Testis (tissue), 3 donors: ENCODE measurements around the gene FSIP1. TPM values are rescaled to one million over a fixed set of nuclear protein-coding genes. Genes with fewer than 3 reads are reported as not detected.

Experiments
- DNase-seq: peaks from one replicate; pipeline ENCODE4 v3.0.0-alpha.2; 2019
- H3K27ac ChIP-seq, 2 donors: fragments of 200-600 bp; sonication (generic); one replicate each; pipeline ENCODE4 v1.5.1; 2019
- H3K27me3 ChIP-seq: fragments of 200-600 bp; sonication (generic); one replicate; pipeline ENCODE4 v1.5.1; 2019
- H3K36me3 ChIP-seq: fragments of 200-600 bp; sonication (generic); one replicate; pipeline ENCODE4 v1.5.1; 2017; ENCODE audit warnings: low read depth; ENCODE audit errors: missing control alignments
- H3K4me1 ChIP-seq: fragments of 200-600 bp; sonication (generic); one replicate; pipeline ENCODE4 v1.5.1; 2019
- H3K4me3 ChIP-seq, 2 donors: fragments of 200-600 bp; sonication (generic); one replicate each; pipeline ENCODE4 v1.5.1; 2017 to 2019
- H3K9me3 ChIP-seq: fragments of 200-600 bp; sonication (generic); one replicate; pipeline ENCODE4 v1.5.1; 2017
- CTCF ChIP-seq, 3 experiments: fragments of 450-650 bp in 2 of 3; fragments of 200-600 bp in 1 of 3; sonication (generic) in 1 of 3; IDR thresholded peaks; one replicate each; pipeline ENCODE4 v1.5.1; 2016 to 2019; ENCODE audit warnings: antibody characterized with exemption in 3 of 3, mild to moderate bottlenecking in 2 of 3, moderate library complexity in 1 of 3
- POLR2A ChIP-seq: fragments of 450-650 bp; IDR thresholded peaks from one replicate; pipeline ENCODE4 v1.6.1; 2017; ENCODE audit warnings: antibody characterized with exemption, mild to moderate bottlenecking, moderate library complexity
- WGBS, 2 donors: methylation state at CpG; one replicate each; pipeline ENCODE4 v1.1.5; 2018; 5-methylcytosine and 5-hydroxymethylcytosine counted together
- intact Hi-C: fragments of 100-400 bp; cut with DNase I; formaldehyde crosslinking; loops from one replicate; pipeline ENCODE4 v1.15.1; 2023; ENCODE audit warnings: low total_unique reads
- polyA plus RNA-seq: library from polyadenylated mRNA; stranded (reverse); fragments of 350-450 nt; fragmentation: Illumina TruSeq; extraction: RNeasy Lipid Tissue Mini Kit (QIAGEN cat#74804); gene quantifications from one replicate; pipeline ENCODE4 v1.2.3, GENCODE V29; 2014; ENCODE audit warnings: low read depth, low replicate concordance; ENCODE audit not compliant: insufficient read depth
- total RNA-seq, 2 donors: library from RNA; depleted of rRNA; stranded (reverse); fragments of >200 nt; gene quantifications; one replicate each; pipeline ENCODE4 v1.2.3, GENCODE V29; 2016

The FSIP1 gene
- total and polyA plus RNA-seq, 3 donors from 2014 or later, result 5.8 to 11.2 (median 8.2) TPM

GRCh38 chr15:39575180-39575579, 207.5 kb downstream of the FSIP1 start:
- no peak overlapping the region for H3K4me3 ChIP-seq
- no peaks in the 10 kb centered on the region for H3K9me3 ChIP-seq
- no peaks in the 10 kb centered on the region for H3K27me3 ChIP-seq
- no peaks in the 10 kb centered on the region for H3K36me3 ChIP-seq
- TF ChIP-seq CTCF (IDR thresholded peaks at IDR 0.05) (no peak), POLR2A (no peak)
- 90 to 92% methylated on average over 6 of the region's 6 CpGs for WGBS, 2 donors
- no peaks in the 10 kb centered on the region for H3K4me1 ChIP-seq
- no peak for DNase-seq
- no peak overlapping the region for H3K27ac ChIP-seq
- intact Hi-C loops, result no loop called here

GRCh38 chr15:39574427-39574826, 208.2 kb downstream of the FSIP1 start:
- Histone ChIP-seq H3K27me3 (no peaks in the 10 kb centered on the region), H3K36me3 (no peaks in the 10 kb centered on the region), H3K9me3 (no peaks in the 10 kb centered on the region), H3K27ac (no peak overlapping the region), H3K4me1 (no peaks in the 10 kb centered on the region), H3K4me3 (no peak overlapping the region)
- intact Hi-C loops, result no loop called here
- TF ChIP-seq CTCF (IDR thresholded peaks at IDR 0.05) (no peak), POLR2A (no peak)
- WGBS, 2 donors, result 98 to 100% methylated on average over 1 of the region's 1 CpG
- no peak for DNase-seq

- no peak for TF ChIP-seq POLR2A
- TF ChIP-seq CTCF (IDR thresholded peaks at IDR 0.05), result no peak
- H3K36me3 ChIP-seq, result no peaks in the 10 kb centered on the region
- no peaks in the 10 kb centered on the region for H3K4me1 ChIP-seq
- 82 to 87% methylated on average over 4 of the region's 4 CpGs for WGBS, 2 donors
- H3K27me3 ChIP-seq, result no peaks in the 10 kb centered on the region
- H3K27ac ChIP-seq, result no peak overlapping the region
- no peak for DNase-seq
- no peaks in the 10 kb centered on the region for H3K9me3 ChIP-seq
- intact Hi-C loops, result no loop called here
- H3K4me3 ChIP-seq, result no peak overlapping the region
These were observed 208.8 kb downstream of the FSIP1 start for GRCh38 chr15:39573844-39574243.

GRCh38 chr15:39573287-39573686, 209.4 kb downstream of the FSIP1 start:
- intact Hi-C loops, result no loop called here
- Histone ChIP-seq H3K36me3 (no peaks in the 10 kb centered on the region), H3K27ac (no peak overlapping the region), H3K27me3 (no peaks in the 10 kb centered on the region), H3K9me3 (no peaks in the 10 kb centered on the region), H3K4me1 (no peaks in the 10 kb centered on the region), H3K4me3 (no peak overlapping the region)
- 92 to 99% methylated on average over 2 of the region's 2 CpGs for WGBS, 2 donors
- no peak for DNase-seq
- TF ChIP-seq CTCF (IDR thresholded peaks at IDR 0.05) (no peak), POLR2A (no peak)

- no peaks in the 10 kb centered on the region for H3K9me3 ChIP-seq
- TF ChIP-seq POLR2A (no peak), CTCF (IDR thresholded peaks at IDR 0.05) (no peak)
- H3K27ac ChIP-seq, result no peak overlapping the region
- no peaks in the 10 kb centered on the region for H3K27me3 ChIP-seq
- no peak overlapping the region for H3K4me3 ChIP-seq
- no peaks in the 10 kb centered on the region for H3K36me3 ChIP-seq
- DNase-seq, result no peak
- no peaks in the 10 kb centered on the region for H3K4me1 ChIP-seq
- WGBS, 2 donors, result 91 to 96% methylated on average over 2 of the region's 2 CpGs
- intact Hi-C loops, result no loop called here
These were observed 216.8 kb downstream of the FSIP1 start for GRCh38 chr15:39565851-39566250.
